Measurements from ENCODE around the gene MINK1.
"Not testable (repeated sequence)": the region's sequence is repeated elsewhere in the genome, so short reads cannot be mapped to it uniquely, and the experiment has no call there.

Gene MINK1

DNA sequence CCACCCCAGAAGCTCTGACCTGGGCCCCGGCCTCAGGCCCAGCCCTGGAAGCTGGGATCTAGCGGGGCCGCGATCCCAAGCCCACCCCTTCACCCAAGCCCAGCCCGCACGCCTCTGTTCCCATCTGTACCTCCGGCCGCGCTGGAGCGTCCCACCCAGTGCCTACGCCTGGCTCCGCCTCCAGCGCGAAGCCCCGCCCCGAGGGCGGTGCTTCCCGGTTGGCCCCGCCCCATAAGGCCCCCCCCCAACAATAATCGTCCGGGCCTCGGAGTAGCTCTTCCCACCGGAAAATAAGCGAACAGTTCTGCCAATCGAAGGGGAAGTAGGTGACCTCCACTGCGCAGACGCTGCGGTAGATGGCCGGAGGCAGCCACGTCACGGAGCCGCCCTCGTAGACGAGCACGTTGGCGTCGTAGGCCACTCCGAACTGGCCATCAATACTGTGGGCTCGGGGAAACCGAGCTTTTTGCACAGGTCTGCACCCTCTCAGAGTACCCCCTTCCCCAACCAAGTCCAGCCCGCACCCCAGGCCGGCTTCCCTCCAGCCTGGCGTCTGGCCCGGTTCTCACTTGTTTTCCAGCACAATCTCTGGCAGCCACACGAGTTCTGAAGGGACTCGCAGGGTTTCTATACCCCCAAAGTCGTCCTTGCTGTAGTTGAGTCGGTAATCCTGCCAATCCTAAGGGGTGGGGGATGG, 68.7 kb downstream of the MINK1 start:
- peak in 1 of 2 experiments; percentile 21 for DNase-seq

DNA sequence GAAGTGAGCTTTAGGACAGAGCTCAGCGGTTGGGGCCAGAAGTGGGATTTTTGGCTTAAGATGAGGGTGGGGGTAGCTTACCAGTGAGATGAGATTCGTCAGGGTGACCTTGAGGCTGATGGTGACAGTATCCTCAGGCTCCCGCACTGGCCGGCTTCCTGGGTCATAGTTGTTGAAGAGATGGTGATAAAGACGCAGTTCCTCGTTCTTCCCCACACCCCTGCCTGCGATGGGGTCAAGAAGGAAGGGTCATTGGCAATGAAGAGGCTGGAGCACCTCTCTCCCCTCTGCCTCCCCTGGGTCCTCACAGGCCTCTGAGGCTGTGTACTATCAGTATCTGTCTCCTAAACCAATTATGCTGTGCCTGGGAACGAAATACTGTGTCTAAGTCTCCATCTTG, 69.4 kb downstream of the MINK1 start:
- DNase-seq: no peak

DNA sequence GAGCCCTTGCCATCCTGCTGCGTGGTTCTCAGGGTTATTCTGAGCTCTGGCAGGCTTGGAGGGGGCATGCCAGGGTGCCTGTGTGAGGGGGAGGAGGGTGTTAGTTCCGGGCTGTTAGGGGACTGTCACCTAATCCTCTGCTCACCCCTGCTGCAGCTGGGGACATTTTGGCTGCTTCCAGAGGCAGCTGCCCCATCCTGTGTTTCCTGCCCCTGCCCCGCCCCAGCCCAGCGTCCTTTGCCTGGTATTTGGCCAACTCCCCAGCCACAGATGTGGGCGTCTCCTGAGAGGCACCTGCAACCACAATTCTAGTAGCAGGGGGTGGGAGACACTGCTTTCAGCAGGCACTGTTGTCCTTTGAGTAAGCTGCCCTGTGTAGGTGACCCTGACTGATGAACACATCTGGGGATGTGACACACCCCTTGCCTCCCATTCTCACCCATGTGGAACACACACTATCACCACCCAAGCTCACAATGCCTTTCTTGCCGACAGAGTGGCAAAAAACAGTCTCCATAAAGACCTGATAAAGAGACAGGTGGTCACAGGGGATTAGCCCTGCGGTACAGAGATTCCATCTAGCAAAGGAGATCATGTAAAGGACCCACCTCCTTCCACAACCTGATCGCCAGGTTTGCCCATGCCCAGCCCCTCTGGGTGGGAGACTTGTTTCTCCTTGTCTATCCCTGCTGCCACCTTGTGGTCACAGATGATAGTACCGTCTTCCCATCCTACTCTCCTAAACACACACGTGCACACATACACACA, 70.1 kb downstream of the MINK1 start, which contains the start of gene CHRNE:
CHRNE (minus strand) TSS at position 48 of the 768 bp plus-strand sequence; CDS start at position 13, 35 bp downstream.
- peak; percentile 56 to 72 for DNase-seq

DNA sequence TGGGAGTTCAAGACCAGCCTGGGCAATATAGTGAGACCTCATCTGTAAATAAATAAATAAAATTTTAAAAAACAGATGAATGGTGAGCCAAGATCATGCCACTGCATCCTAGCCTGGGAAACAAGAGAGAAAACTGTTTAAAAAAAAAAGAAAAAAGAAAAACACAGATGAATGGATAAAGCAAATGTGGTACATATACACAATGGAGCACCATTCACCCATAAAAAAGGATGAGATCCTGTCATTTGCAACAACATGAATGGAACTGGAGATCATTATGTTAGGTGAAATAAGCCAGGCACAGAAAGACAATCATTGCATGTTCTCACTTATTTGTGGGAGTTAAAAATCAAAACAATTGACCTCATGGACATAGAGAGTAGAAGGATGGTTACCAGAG, 73.5 kb downstream of the MINK1 start:
- not testable (repeated sequence) for DNase-seq

DNA sequence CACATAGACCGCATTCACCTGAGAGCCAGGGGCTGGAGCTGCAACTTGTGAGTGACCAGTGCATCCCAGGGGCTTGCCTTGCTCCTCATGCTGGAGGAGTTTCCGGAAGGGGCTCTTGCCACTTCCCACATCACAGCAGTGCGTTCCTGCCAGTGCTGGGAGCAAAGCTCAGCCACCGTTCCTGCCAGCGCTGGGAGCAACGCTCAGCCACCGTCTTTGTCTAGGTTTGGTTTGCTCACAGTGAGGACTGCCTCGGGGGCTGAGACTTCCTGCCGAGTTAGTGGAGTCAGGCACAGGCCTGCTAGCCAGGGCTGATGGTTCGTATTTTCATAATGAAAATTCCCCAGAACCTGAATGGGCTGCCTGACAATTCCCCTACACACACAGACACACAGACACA, 75.2 kb downstream of the MINK1 start:
- DNase-seq: no peak

DNA sequence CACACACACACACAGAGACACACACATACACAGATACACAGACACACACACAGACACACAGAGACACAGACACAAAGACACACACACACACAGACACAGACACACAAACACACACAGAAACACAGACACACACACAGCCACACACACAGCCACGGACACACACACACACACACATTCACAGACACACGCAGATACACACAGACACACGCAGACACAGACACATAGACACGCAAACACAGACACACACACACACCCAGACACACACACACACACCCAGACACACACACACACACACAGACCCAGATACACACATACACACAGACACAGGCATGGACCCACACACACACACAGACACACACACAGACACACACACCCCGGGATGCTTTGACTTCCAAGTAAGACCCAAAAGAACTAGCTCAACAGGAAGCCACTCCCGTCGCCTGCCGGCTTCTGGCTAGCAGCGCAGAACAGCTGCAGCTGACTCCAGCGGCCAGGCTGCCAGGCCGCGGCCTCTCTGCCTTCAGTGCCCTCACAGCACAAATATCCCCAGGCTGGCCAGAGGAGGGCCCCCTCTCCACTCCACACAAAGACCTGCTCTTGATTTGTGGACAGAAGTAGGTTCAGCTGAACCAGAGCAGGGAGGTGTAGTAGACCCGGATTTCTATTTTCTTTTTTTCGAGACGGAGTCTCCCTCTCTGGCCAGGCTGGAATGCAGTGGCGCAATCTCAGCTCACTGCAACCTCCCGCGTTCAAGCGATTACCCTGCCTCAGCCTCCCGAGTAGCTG, 75.8 kb downstream of the MINK1 start:
- DNase-seq: peak; percentile 57 to 68

DNA sequence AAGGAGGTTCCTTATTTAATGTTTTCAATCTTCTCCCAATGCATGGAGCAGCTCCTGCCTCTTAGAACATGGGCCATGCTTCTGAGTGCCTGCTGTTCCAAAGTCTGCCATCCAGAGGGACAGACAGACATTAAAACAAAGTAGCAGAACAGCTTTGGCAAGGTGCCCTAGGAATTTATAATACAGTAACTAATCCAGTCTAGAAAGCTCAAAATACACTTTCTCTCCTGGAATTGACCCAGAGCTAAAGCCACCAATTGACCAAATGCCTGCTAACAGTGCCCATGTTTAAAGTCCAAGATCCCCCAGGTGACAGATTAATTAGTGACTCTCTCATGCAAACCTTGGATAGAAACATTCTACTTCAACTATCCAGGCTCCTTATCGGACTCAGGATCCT, 80.9 kb downstream of the MINK1 start:
- no peak for DNase-seq

DNA sequence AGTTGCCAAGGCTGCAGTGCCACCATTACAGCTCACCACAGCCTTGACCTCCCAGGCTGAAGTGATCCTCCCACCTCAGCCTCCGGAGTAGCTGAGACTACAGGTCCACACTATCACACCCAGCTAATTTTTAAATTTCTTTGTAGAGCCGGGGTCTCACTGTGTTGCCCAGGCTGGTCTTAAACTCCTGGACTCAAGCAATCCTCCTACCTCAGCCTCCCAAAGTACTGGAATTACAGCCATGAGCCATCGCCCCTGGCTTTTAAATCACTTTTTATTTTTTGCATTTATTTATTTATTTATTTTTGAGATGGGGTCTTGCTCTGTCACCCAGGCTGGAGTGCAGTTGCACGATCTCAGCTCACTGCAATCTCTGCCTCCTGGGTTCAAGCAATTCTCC, 81.4 kb downstream of the MINK1 start:
- not testable (repeated sequence) for DNase-seq

DNA sequence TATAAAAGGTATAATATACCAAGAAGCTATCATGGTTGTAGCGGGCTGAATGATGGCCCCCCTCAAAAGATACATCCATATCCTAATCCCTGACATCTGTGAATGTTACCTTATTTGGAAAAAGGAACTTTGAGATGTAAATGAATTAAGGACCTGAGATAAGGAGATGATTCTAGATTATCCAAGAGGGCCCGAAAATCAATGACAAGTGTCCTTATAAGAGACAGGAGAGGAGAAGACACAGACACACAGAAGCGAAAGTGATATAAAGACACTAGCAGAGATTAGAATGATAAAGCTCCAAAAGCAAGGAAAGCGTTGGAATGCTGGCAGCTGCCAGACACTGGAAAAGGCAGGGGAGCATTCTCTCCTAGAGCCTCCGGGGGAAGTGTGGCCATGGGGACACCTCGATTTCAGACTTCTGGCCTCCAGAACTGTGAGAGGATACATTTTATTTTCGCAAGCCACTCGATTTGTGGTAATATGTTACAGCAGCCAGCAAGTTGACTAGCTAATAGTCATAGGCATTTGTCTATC, 86.4 kb downstream of the MINK1 start:
- no peak for DNase-seq

DNA sequence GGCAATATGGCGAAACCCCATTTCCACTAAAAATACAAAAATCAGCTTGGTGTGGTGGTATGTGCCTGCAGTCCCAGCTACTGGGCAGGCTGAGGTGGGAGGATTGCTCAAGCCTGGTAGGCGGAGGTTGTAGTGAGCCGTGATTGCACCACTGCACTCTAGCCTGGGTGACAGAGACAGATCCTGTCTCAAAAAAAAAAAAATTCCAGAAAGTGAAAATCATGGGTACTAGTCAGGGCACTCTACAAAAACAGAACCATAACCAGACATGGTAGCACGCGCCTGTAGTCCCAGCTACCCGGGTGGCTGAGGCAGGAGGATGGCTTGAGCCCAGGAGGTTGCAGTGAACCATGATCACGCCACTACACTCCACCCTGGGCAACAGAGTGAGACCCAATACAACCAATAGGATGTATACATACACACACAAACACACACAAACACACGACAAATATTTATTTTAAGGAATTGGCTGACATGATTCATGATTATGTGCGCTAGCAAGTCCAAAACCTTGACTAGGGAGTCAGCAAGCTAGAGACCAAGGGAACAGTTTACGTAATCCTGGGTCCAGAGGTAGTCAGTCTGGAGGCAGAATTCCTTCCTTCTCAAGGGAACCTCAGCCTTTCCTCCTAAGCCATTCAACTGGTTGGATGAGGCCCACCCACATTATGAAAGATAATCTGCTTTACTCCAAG, 87.4 kb downstream of the MINK1 start:
- DNase-seq: no peak

DNA sequence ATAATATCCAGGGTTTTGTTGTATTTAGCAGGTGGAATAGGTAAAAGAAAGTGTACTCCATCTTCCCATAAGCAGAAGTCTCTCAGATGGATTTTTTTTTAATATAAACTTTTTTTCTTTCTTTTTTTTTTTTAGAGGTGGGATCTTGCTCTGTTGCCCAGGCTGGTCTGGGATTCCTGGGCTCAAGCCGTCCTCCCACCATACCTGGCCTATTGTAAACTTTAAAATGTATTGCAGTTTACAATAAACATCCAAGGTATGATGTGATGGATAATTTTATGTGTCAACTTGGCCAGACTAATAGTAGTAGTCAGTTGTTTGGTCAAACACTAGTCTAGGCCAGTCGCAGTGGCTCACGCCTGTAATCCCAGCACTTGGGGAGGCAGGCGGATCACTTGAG, 88.2 kb downstream of the MINK1 start:
- no peak for DNase-seq

DNA sequence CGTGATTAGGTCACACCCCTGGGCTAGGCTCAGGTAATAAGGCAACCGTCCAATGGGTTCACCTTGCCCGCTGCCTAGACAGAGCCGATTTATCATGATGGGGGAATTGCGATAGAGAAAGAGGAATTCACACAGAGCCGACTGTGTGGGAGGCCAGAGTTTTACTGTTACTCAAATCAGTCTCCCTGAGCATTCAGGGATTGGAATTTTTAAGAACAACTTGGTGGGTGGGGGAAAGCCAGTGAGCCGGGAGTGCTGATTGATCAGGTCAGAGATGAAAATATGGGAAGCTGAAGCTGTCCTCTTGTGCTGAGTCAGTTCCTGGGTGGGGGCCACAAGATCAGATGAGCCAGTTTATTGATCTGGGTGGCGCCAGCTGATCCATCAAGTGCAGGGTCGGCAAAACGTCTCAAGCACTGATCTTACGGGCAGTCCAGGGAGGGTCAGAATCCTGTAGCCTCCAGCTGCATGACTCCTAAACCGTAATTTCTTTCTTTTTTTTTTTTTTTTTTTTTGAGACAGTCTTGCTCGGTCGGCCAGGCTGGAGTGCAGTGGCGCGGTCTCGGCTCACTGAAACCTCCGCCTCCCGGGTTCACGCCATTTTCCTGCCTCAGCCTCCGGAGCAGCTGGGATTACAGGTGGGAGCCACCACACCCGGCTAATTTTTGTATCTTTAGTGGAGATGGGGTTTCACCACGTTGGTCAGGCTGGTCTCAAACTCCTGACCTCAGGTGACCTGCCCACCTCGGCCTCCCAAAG, 93.6 kb downstream of the MINK1 start:
- not testable (repeated sequence) for DNase-seq

DNA sequence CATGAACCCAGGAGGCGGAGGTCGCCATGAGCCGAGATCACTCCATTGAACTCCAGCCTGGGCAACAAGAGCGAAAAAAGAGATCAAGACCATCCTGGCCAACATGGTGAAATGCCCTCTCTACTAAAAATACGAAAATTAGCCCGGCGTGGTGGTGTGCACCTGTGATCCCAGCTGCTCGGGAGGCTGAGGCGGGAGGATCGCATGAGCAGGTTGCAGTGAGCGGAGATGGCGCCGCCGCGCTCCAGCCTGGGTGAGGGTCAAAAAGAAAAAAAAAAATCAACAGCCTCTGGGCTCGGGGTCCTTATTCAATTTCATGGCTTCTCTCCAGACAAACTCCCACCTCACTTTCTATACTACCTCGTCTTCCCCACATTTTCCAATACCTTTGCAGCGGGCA, 95.7 kb downstream of the MINK1 start:
- no peak for DNase-seq

DNA sequence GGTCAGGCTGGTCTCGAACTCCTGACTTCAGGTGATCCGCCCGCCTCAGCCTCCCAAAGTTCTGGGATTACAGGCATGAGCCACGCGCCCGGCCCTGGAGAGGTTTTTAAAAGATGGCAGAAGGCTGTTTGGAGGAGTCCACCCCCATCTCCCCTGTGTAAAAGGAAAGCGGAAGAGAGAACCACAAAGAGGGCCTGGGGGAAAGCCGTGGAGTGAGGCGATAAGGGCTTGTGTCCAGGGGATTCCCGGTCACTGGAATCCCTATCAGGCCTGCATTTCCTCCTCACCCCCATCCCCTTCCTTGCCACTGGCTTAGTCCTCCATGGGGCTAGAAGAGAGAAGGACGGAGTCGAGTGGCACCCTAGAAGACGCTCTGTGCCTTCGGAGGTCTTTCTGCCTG, 98.8 kb downstream of the MINK1 start, which contains the start of gene GP1BA:
GP1BA (plus strand) TSS at position 315 of the 400 bp plus-strand sequence. CDS start 328 bp downstream, outside the sequence.
- no peak for DNase-seq

DNA sequence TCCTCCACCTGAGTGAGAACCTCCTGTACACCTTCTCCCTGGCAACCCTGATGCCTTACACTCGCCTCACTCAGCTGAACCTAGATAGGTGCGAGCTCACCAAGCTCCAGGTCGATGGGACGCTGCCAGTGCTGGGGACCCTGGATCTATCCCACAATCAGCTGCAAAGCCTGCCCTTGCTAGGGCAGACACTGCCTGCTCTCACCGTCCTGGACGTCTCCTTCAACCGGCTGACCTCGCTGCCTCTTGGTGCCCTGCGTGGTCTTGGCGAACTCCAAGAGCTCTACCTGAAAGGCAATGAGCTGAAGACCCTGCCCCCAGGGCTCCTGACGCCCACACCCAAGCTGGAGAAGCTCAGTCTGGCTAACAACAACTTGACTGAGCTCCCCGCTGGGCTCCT, 99.6 kb downstream of the MINK1 start:
- DNase-seq: no peak

DNA sequence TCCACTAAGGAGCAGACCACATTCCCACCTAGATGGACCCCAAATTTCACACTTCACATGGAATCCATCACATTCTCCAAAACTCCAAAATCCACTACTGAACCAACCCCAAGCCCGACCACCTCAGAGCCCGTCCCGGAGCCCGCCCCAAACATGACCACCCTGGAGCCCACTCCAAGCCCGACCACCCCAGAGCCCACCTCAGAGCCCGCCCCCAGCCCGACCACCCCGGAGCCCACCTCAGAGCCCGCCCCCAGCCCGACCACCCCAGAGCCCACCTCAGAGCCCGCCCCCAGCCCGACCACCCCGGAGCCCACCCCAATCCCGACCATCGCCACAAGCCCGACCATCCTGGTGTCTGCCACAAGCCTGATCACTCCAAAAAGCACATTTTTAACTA, 100.5 kb downstream of the MINK1 start:
- no peak for DNase-seq

DNA sequence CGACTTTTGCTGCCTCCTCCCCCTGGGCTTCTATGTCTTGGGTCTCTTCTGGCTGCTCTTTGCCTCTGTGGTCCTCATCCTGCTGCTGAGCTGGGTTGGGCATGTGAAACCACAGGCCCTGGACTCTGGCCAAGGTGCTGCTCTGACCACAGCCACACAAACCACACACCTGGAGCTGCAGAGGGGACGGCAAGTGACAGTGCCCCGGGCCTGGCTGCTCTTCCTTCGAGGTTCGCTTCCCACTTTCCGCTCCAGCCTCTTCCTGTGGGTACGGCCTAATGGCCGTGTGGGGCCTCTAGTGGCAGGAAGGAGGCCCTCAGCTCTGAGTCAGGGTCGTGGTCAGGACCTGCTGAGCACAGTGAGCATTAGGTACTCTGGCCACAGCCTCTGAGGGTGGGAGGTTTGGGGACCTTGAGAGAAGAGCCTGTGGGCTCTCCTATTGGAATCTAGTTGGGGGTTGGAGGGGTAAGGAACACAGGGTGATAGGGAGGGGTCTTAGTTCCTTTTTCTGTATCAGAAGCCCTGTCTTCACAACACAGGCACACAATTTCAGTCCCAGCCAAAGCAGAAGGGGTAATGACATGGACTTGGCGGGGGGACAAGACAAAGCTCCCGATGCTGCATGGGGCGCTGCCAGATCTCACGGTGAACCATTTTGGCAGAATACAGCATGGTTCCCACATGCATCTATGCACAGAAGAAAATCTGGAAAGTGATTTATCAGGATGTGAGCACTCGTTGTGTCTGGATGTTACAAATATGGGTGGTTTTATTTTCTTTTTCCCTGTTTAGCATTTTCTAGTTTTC, 101.2 kb downstream of the MINK1 start:
- DNase-seq: no peak

DNA sequence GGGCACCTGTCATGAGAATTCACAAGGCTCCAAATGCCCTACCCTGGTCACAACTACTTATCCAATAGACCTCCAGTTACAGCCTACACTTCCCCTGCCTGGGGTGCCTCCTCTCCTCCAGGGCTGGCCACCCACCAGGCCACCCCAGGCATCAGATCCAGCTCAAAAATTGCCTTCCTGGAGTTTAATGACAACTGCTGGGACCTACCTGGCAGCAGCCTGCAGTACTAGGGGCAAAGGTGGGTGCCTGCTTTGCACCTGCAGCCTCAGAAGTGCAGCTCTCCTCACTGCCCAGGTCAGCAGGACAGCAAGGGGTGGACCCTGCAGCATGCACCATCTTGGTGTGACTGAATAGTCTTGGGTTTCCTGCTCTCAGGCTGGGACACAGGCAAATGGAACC, 102.5 kb downstream of the MINK1 start:
- no peak for DNase-seq

DNA sequence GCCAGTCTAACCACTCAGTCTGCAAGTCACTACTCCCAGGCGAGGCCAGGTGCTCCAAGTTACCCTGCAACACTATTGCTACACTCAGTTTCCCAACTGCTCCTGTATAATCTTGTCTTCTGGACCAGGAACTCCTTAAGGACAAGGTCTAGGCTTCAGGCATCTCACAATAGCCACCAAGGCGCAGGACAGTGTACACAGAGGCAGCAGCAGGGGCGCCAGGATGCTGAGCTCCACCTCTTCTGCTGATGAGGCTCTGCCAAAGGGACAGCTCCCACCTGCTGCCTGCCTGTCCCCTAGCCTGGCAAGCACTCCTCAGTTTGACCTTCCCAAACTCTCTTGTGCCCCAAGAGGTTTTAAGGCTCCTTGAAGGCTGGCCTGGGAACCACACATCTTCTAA, 103.3 kb downstream of the MINK1 start:
- DNase-seq: no peak

DNA sequence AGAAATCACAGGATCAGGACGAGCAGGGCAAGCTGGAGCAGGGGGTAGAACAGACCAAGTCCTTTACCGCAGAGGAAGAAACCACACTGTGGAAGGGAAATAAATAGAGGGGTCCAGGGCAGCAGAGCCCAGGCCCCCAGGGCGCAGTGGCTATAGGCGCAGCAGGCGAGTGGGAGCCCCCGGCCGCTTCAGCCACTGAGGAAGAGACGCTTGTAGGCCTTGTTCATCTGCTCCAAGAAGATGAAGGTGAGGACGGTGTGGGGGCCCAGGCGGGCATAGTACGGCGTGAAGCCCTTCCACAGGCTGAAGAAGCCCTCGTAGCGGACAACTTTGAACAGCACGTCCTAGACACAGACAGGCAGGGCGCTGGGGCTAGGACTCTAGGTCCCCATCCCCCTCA, 104.4 kb downstream of the MINK1 start:
- DNase-seq: no peak

DNA sequence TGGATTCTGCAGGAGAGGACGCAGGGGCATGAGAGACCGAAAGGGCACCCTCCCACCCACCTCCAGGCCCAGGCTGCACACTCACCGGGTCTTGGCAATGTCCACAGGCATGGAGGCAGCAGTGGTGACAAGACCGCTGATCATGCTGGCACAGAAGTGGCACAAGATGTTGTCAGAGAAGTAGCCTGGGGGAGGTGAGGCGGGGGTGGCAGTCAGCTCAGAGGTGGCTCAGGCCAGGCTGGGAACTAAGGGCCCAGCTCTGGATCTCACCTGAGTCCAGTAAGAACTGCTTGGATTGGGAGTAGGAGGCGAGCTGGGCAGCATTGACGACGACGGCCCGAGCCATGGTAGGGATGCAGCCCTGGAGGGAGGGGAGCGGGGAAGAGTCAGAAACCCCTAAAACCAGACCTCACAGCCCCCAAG, 104.9 kb downstream of the MINK1 start:
- DNase-seq: no peak

All from stimulated activated CD4-positive, alpha-beta T cell treated with anti-CD3 and anti-CD28 coated beads, Interleukin-4, amount 100 ng/mL, for 4 hours (primary cell).